ENCODE measurements around the gene USP6NL.
A peak's percentile ranks its signal among the peaks of the same experiment; 100 is the strongest.
"Not testable (repeated sequence)": the region's sequence is repeated elsewhere in the genome, so short reads cannot be mapped to it uniquely, and the experiment has no call there.

The USP6NL gene

GRCh38 chr10:11611248-11612020, at the start of gene USP6NL:
USP6NL (minus strand) TSS chr10:11611650; CDS start chr10:11597634, 14,016 bp downstream.
- DNase-seq: peak; percentile 61

- DNase-seq: no peak
These were observed 47.4 kb upstream of the USP6NL start for GRCh38 chr10:11658801-11659368.

- DNase-seq: no peak
These were observed 44.4 kb upstream of the USP6NL start for GRCh38 chr10:11655836-11656235.

GRCh38 chr10:11654659-11655058, 43.2 kb upstream of the USP6NL start:
- DNase-seq: no peak

GRCh38 chr10:11653758-11654471, 42.5 kb upstream of the USP6NL start:
- no peak for DNase-seq

GRCh38 chr10:11647676-11648075, 36.2 kb upstream of the USP6NL start:
- DNase-seq: no peak

GRCh38 chr10:11646450-11646849, 35.0 kb upstream of the USP6NL start:
- DNase-seq: no peak

GRCh38 chr10:11643039-11643438, 31.6 kb upstream of the USP6NL start:
- no peak for DNase-seq

GRCh38 chr10:11642566-11642965, 31.1 kb upstream of the USP6NL start:
- DNase-seq: no peak

GRCh38 chr10:11639849-11640764, 28.7 kb upstream of the USP6NL start:
- DNase-seq: no peak

- no peak for DNase-seq
These were observed 27.9 kb upstream of the USP6NL start for GRCh38 chr10:11639362-11639761.

GRCh38 chr10:11638055-11638698, 26.7 kb upstream of the USP6NL start:
- no peak for DNase-seq

- no peak for DNase-seq
These were observed 25.4 kb upstream of the USP6NL start for GRCh38 chr10:11636697-11637303.

GRCh38 chr10:11631890-11632587, 20.6 kb upstream of the USP6NL start:
- peak; percentile 39 for DNase-seq

GRCh38 chr10:11631291-11631690, 19.8 kb upstream of the USP6NL start:
- no peak for DNase-seq

- no peak for DNase-seq
These were observed 18.3 kb upstream of the USP6NL start for GRCh38 chr10:11629731-11630130.

- not testable (repeated sequence) for DNase-seq
These were observed 16.5 kb upstream of the USP6NL start for GRCh38 chr10:11627941-11628340.

- DNase-seq: no peak
These were observed 14.6 kb upstream of the USP6NL start for GRCh38 chr10:11626071-11626470.

- no peak for DNase-seq
These were observed 13.7 kb upstream of the USP6NL start for GRCh38 chr10:11625019-11625735.

GRCh38 chr10:11617233-11617632, 5.8 kb upstream of the USP6NL start:
- DNase-seq: no peak

GRCh38 chr10:11616021-11616420, 4.6 kb upstream of the USP6NL start:
- no peak for DNase-seq

Measured in CD4-positive, alpha-beta T cell treated with Interleukin-21 for 1 hour (primary cell).